GM12878 (cell line): ENCODE results near the gene AKAP12. TPM values are rescaled to one million over a fixed set of nuclear protein-coding genes. Genes with fewer than 3 reads are reported as not detected.

Experiments
- ATAC-seq: fragments of 200-7000 bp; cut with Tn5 transposase; 3 replicates; pipeline ENCODE4 v1.9.1; 2020; ENCODE audit warnings: mild to moderate bottlenecking, moderate library complexity
- BruUV-seq: library from RNA; stranded (reverse); fragments of 400-500 nt; replicated peaks from 2 replicates; lab custom pipeline; 2021; lab: Mats Ljungman, UMichigan
- CTCF ChIA-PET: fragments of 300-600 bp; sonication (Branson Sonifier 250); formaldehyde crosslinking; extraction: SDS; loops from one replicate; lab custom pipeline; 2021; ENCODE audit warnings: inconsistent platforms; lab: Yijun Ruan, JAX
- POLR2A ChIA-PET: fragments of 350-600 bp; formaldehyde crosslinking; extraction: SDS; loops from one replicate; lab custom pipeline; 2021; ENCODE audit warnings: inconsistent platforms; lab: Charles Lee
- RAD21 ChIA-PET: fragments of 300-600 bp; sonication (Branson Sonifier 250); formaldehyde crosslinking; loops from one replicate; lab custom pipeline; 2023; ENCODE audit warnings: antibody characterized with exemption; ENCODE audit not compliant: unreplicated experiment; lab: Charles Lee
- SMC1A ChIA-PET: fragments of 300-600 bp; sonication (Branson Sonifier 250); formaldehyde crosslinking; loops from one replicate; lab custom pipeline; 2023; ENCODE audit not compliant: unreplicated experiment, uncharacterized antibody; lab: Charles Lee
- DNase-seq: peaks from one replicate; pipeline ENCODE4 v3.0.0-alpha.2; 2011; ENCODE audit warnings: low read depth, low spot score
- FAIRE-seq: peaks from 3 replicates; lab custom pipeline; 2011; peaks lifted over from hg19 to GRCh38; lab: Jason Lieb, UNC
- H2AFZ ChIP-seq: 2 replicates; pipeline ENCODE4 v1.6.0; 2011; ENCODE audit warnings: low read depth, low read length, control low read depth; ENCODE audit not compliant: control insufficient read depth
- H3K27ac ChIP-seq: 2 replicates; pipeline ENCODE4 v1.5.1; 2011; ENCODE audit warnings: control low read depth; ENCODE audit not compliant: control insufficient read depth, insufficient read depth
- H3K27me3 ChIP-seq, 2 experiments: replicated peaks in 1 of 2; 2 replicates each; pipeline versions ENCODE4 v1.6.0 to v1.6.1; 2011; ENCODE audit warnings: low read length in 1 of 2; ENCODE audit not compliant: control insufficient read depth in 2 of 2, insufficient read depth in 2 of 2
- H3K36me3 ChIP-seq, 2 experiments: 2 replicates each; pipeline ENCODE4 v1.5.1; 2011; ENCODE audit warnings: low read length in 1 of 2; ENCODE audit not compliant: control insufficient read depth in 2 of 2, insufficient read depth in 2 of 2
- H3K4me1 ChIP-seq: 2 replicates; pipeline ENCODE4 v1.6.1; 2011; ENCODE audit warnings: mild to moderate bottlenecking, low read length, moderate library complexity, mixed read lengths; ENCODE audit not compliant: control insufficient read depth, insufficient read depth
- H3K4me2 ChIP-seq: 2 replicates; pipeline ENCODE4 v1.6.0; 2011; ENCODE audit warnings: control low read depth; ENCODE audit not compliant: control insufficient read depth, insufficient read depth
- H3K4me3 ChIP-seq: fragments of 200-600 bp; sonication (generic); 2 replicates; pipeline ENCODE4 v1.5.1; 2016
- H3K79me2 ChIP-seq: 2 replicates; pipeline ENCODE4 v1.6.0; 2011; ENCODE audit warnings: low read length; ENCODE audit not compliant: control insufficient read depth, insufficient read depth
- H3K9ac ChIP-seq: 2 replicates; pipeline ENCODE4 v1.8.0; 2011; ENCODE audit warnings: low read length, control low read depth, mixed read lengths; ENCODE audit not compliant: control insufficient read depth, insufficient read depth
- H3K9me3 ChIP-seq: replicated peaks from 3 replicates; pipeline ENCODE4 v1.5.1; 2011; ENCODE audit warnings: mild to moderate bottlenecking, low read length; ENCODE audit not compliant: control insufficient read depth, insufficient read depth
- H4K20me1 ChIP-seq: 2 replicates; pipeline ENCODE4 v1.6.0; 2011; ENCODE audit not compliant: control insufficient read depth, insufficient read depth
- BCL11A ChIP-seq: IDR thresholded peaks from 2 replicates; pipeline ENCODE4 v1.6.1; 2011; ENCODE audit warnings: low read depth, low read length
- BCLAF1 ChIP-seq: fragments of 450-650 bp; IDR thresholded peaks from 2 replicates; pipeline ENCODE4 v1.6.1; 2017; ENCODE audit warnings: antibody characterized with exemption, mild to moderate bottlenecking, moderate library complexity
- CEBPB ChIP-seq, 2 experiments: fragments of 150-350 bp in 1 of 2; IDR thresholded peaks; 2 replicates each; pipeline ENCODE4 v1.6.1; 2012 to 2014; ENCODE audit warnings: low read depth in 2 of 2, low read length in 2 of 2, borderline replicate concordance in 1 of 2, inconsistent platforms in 1 of 2
- DPF2 ChIP-seq: fragments of 450-650 bp; IDR thresholded peaks from 2 replicates; pipeline ENCODE4 v1.6.1; 2017; ENCODE audit warnings: mild to moderate bottlenecking
- EED ChIP-seq: sonication (generic); IDR thresholded peaks from 2 replicates; pipeline ENCODE4 v1.6.1; 2016; ENCODE audit warnings: antibody characterized with exemption, low read depth
- ESRRA ChIP-seq: IDR thresholded peaks from 2 replicates; pipeline ENCODE4 v1.6.1; 2012; ENCODE audit warnings: mild to moderate bottlenecking, low read length, improper control_type of control experiment
- ETV6 ChIP-seq, 2 experiments: fragments of 450-650 bp in 1 of 2; IDR thresholded peaks in 1 of 2; conservative IDR thresholded peaks in 1 of 2; 2 replicates each; pipeline ENCODE4 v1.6.1; 2014; ENCODE audit warnings: antibody characterized with exemption in 1 of 2, borderline replicate concordance in 1 of 2, low read depth in 1 of 2, mild to moderate bottlenecking in 1 of 2, moderate library complexity in 1 of 2
- IKZF2 ChIP-seq, 2 experiments: fragments of 450-650 bp; IDR thresholded peaks; 2 replicates each; pipeline ENCODE4 v1.6.1; 2017; ENCODE audit warnings: mild to moderate bottlenecking in 2 of 2, moderate library complexity in 2 of 2
- JUNB ChIP-seq: IDR thresholded peaks from 2 replicates; pipeline ENCODE4 v1.6.1; 2016; ENCODE audit warnings: antibody characterized with exemption, mild to moderate bottlenecking
- MTA2 ChIP-seq: fragments of 450-650 bp; IDR thresholded peaks from 2 replicates; pipeline ENCODE4 v1.6.1; 2016; ENCODE audit warnings: low read depth, mild to moderate bottlenecking, moderate library complexity
- NFXL1 ChIP-seq: fragments of 450-650 bp; IDR thresholded peaks from 2 replicates; pipeline ENCODE4 v1.6.1; 2017; ENCODE audit warnings: antibody characterized with exemption, mild to moderate bottlenecking, borderline replicate concordance
- NKRF ChIP-seq: fragments of 450-650 bp; conservative IDR thresholded peaks from 2 replicates; pipeline ENCODE4 v1.6.1; 2017; ENCODE audit warnings: mild to moderate bottlenecking, moderate library complexity
- SMARCA5 ChIP-seq: fragments of 450-650 bp; IDR thresholded peaks from 2 replicates; pipeline ENCODE4 v1.6.1; 2017; ENCODE audit warnings: mild to moderate bottlenecking
- TCF7 ChIP-seq: IDR thresholded peaks from 2 replicates; pipeline ENCODE4 v1.6.1; 2014; ENCODE audit warnings: antibody characterized with exemption, borderline replicate concordance
- WRNIP1 ChIP-seq: IDR thresholded peaks from 2 replicates; pipeline ENCODE4 v1.6.1; 2011; ENCODE audit warnings: low read depth, low read length, improper control_type of control experiment, borderline replicate concordance
- ZNF384 ChIP-seq: IDR thresholded peaks from 2 replicates; pipeline ENCODE4 v1.6.1; 2012; ENCODE audit warnings: low read depth, mild to moderate bottlenecking, low read length, improper control_type of control experiment, borderline replicate concordance
- WGBS: methylation state at CpG from one replicate; pipeline ENCODE4 v1.1.6; 2016; ENCODE audit warnings: low lambda C conversion rate; ENCODE audit not compliant: insufficient replicate concordance, insufficient coverage; ENCODE audit errors: missing lambda C conversion rate; 5-methylcytosine and 5-hydroxymethylcytosine counted together
- in situ Hi-C: fragments of 300-500 bp; cut with MboI; formaldehyde crosslinking; loops from 9 replicates; pipeline ENCODE4 v1.14.3; 2018; ENCODE audit warnings: mixed read lengths
- intact Hi-C: fragments of 100-400 bp; cut with micrococcal nuclease; formaldehyde crosslinking; loops from one replicate; pipeline ENCODE4 v1.14.2; 2022; ENCODE audit not compliant: unreplicated experiment
- polyA plus RNA-seq, 11 experiments: library from polyadenylated mRNA; depleted of rRNA in 4 of 11; unstranded in 6 of 11; stranded (reverse) in 5 of 11; fragments of >200 nt; fragmentation: Nextera tagmentation in 4 of 11; fragmentation: Illumina TruSeq in 1 of 11; extraction: Ambion mirVana in 4 of 11; extraction: Trizol in 1 of 11; gene quantifications; 1 replicate in 1 of 11; 2 replicates in 10 of 11; pipeline versions ENCODE4 v1.2.1 to v1.2.3, GENCODE V29; 2011 to 2016; ENCODE audit warnings: inconsistent platforms in 2 of 11, missing spikeins in 2 of 11, low read depth in 1 of 11
- total RNA-seq, 4 experiments: library from RNA; depleted of rRNA in 3 of 4; stranded (reverse); fragments of >200 nt in 3 of 4; fragmentation: Illumina TruSeq in 1 of 4; extraction: Trizol in 1 of 4; gene quantifications; 2 replicates each; pipeline versions ENCODE4 v1.2.1 to v1.2.3, GENCODE V29; 2013 to 2021

AKAP12 gene
- total and polyA plus RNA-seq, 10 of the 15 experiments (the other 5 are each of a cell fraction or from before 2014, with no cell fraction given), result under 0.01 to 0.72 (median 0.06) TPM; not detected in 4

- no peak for TF ChIP-seq ESRRA
- TF ChIP-seq JUNB, result no peak
Measured at GRCh38 chr6:151269321-151269995, 29.7 kb downstream of the AKAP12 start (continued).

GRCh38 chr6:151275121-151275520 is 35.4 kb downstream of the AKAP12 start:
- no peak overlapping the region for H3K4me3 ChIP-seq
- no peaks in the 10 kb centered on the region for H3K79me2 ChIP-seq
- intact Hi-C loops, result no loop called here
- CTCF ChIA-PET, result no interaction called here
- no peak overlapping the region for H3K4me2 ChIP-seq
- no peak overlapping the region for H2AFZ ChIP-seq
- H3K4me1 ChIP-seq, result no peaks in the 10 kb centered on the region
- in situ Hi-C loops, result no loop called here
- ATAC-seq (no peak), DNase-seq (no peak), FAIRE-seq (no peak)
- TF ChIP-seq NKRF (no peak), ZNF384 (no peak), ETV6 (conservative IDR thresholded peaks at IDR 0.05 in 1 of 2, IDR thresholded peaks at IDR 0.05 in 1 of 2; ENCODE audit: borderline replicate concordance in 1 of 2, low read depth in 1 of 2) (no peak), WRNIP1 (no peak), CEBPB (IDR thresholded peaks at IDR 0.05; ENCODE audit: borderline replicate concordance in 1 of 2, low read depth in 2 of 2, low read length in 2 of 2) (no peak), BCLAF1 (no peak), BCL11A (no peak), MTA2 (no peak), EED (no peak), DPF2 (no peak), IKZF2 (IDR thresholded peaks at IDR 0.05) (no peak), NFXL1 (no peak), SMARCA5 (no peak), TCF7 (no peak)
- H3K27ac ChIP-seq, result no peak overlapping the region
- POLR2A ChIA-PET, result no interaction called here
- no peak overlapping the region for H3K9ac ChIP-seq
- WGBS, result 19% methylated on average over 6 of the region's 6 CpGs
- no TSS peak for BruUV-seq
- SMC1A ChIA-PET, result no interaction called here
- no peaks in the 10 kb centered on the region for H3K9me3 ChIP-seq
- no peaks in the 10 kb centered on the region for H3K27me3 ChIP-seq
- no peaks in the 10 kb centered on the region for H3K36me3 ChIP-seq
- RAD21 ChIA-PET, result no interaction called here
- no peaks in the 10 kb centered on the region for H4K20me1 ChIP-seq
